GM10266 (cell line): ENCODE measurements around the gene CLCA2.

Source experiments
- DNase-seq: peaks from one replicate; pipeline ENCODE4 v3.0.0; 2012; ENCODE audit errors: extremely low spot score
- CTCF ChIP-seq: IDR thresholded peaks from 2 replicates; pipeline ENCODE4 v1.5.1; 2012; ENCODE audit warnings: mild to moderate bottlenecking, low read depth; ENCODE audit not compliant: control insufficient read depth, insufficient read depth; ENCODE audit errors: missing control alignments

Gene CLCA2

DNA sequence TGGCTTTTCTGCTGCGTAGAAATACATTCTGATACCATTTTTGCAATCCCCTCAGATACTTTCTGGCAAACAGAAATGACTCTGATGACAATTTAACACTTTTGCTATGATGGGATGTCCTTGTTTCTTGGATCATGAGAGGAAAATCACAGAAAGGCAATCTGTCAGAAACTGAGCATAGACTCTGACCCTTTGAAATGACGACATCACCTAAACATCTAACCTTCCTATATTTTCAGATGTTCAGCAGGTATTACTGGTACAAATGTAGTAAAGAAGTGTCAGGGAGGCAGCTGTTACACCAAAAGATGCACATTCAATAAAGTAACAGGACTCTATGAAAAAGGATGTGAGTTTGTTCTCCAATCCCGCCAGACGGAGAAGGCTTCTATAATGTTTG is 58.0 kb downstream of the CLCA2 start:
- no peak for DNase-seq
- no peak for TF ChIP-seq CTCF

DNA sequence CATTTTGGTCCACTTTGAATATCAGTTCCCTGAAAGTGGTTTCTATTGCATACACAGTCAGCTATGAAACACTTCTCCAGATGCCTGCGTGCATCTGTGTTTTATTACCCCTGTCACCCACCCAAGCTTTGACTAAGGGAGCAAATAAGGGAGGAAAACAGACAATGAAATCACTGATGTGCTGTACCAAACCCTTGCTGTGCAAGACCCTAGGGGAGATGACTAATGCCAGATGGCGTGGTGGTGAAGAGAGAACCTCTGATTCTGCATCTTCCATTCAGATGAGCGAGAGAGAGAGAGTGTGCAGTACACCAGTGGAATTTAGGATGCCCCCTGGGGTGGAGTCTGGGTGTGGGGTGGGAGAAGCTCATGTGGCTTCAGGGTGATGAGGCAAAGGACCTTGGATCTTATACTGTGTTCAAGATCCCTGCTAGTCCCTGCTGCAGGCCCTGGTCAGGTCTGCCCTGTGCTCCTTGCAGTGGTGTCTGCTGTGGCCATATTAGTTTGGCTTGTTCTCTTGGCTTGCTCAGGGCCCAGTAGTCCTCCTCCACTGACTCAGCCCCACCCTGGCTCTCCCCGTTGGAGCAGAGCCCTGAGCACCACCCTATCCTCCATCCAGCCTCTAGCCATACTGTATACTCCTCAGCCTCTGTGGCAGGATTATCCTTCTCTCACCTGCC is 63.3 kb downstream of the CLCA2 start:
- no peak for DNase-seq
- no peak for TF ChIP-seq CTCF

GRCh38 chr1:86487811-86488141 is 63.8 kb downstream of the CLCA2 start:
- no peak for TF ChIP-seq CTCF
- DNase-seq = no peak

GRCh38 chr1:86489242-86489878 is 65.4 kb downstream of the CLCA2 start:
- no peak for DNase-seq
- no peak for TF ChIP-seq CTCF

GRCh38 chr1:86491171-86491950 is 67.4 kb downstream of the CLCA2 start:
- TF ChIP-seq CTCF = no peak

DNA sequence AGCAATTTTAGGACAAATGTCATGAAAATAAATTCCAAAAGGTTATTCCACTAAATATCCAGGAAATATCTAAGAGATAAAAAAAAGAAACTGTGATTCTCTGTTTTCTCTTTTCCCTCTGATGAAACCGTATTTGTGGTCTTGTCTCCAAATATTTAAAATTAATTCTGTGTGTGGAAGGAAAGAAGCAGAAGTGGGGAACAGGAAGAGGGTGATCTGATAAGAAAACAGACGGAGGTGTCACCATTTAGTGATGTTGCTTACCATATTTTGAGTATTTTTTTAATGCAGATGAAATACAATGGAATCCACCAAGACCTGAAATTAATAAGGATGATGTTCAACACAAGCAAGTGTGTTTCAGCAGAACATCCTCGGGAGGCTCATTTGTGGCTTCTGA is 74.3 kb downstream of the CLCA2 start:
- DNase-seq = no peak
- no peak for TF ChIP-seq CTCF

More at GRCh38 chr1:86491171-86491950, 67.4 kb downstream of the CLCA2 start:
- DNase-seq = no peak
